ENCODE measurements around the gene KIZ. TPM values are rescaled to one million over a fixed set of nuclear protein-coding genes. Genes with fewer than 3 reads are reported as not detected.

Gene KIZ
- total RNA-seq, 1 experiment from 2014 or later: 17.6 TPM

GRCh38 chr20:21238818-21239536 lies 113.1 kb downstream of the KIZ start:
- TF ChIP-seq SIN3A (IDR thresholded peaks at IDR 0.05; ENCODE audit: low read depth) (no peak), ATF3 (IDR thresholded peaks at IDR 0.05) (no peak), ZBTB33 (IDR thresholded peaks at IDR 0.05; ENCODE audit: extremely low read depth, insufficient replicate concordance, low read length) (no peak), CBX3 (IDR thresholded peaks at IDR 0.05; ENCODE audit: low read depth) (no peak), YY1 (IDR thresholded peaks at IDR 0.05; ENCODE audit: extremely low read depth, insufficient replicate concordance, low read depth, low read length) (no peak), SRF (IDR thresholded peaks at IDR 0.05; ENCODE audit: low read depth) (no peak), TCF7L2 (IDR thresholded peaks at IDR 0.05; ENCODE audit: borderline replicate concordance, extremely low read depth, insufficient read depth, insufficient read length) (no peak), REST (IDR thresholded peaks at IDR 0.05; ENCODE audit: low read depth) (no peak), RAD21 (IDR thresholded peaks at IDR 0.05; ENCODE audit: low read depth) (no peak), MAX (IDR thresholded peaks at IDR 0.05) (no peak)
- H3K36me3 ChIP-seq (ENCODE audit: control insufficient read depth in 1 of 2, insufficient read depth in 2 of 2, low read length in 2 of 2): no peaks in the 10 kb centered on the region
- BruUV-seq (replicated peaks): no TSS peak
- H3K79me2 ChIP-seq (ENCODE audit: insufficient read depth, low read length): no peaks in the 10 kb centered on the region
- no peak for DNase-seq (ENCODE audit: low read depth, low spot score)
- no peaks in the 10 kb centered on the region for H3K9me2 ChIP-seq (ENCODE audit: insufficient read depth)
- no peaks in the 10 kb centered on the region for H3K9me3 ChIP-seq (ENCODE audit: control insufficient read depth in 1 of 2, insufficient read depth in 1 of 2, low read depth in 1 of 2, low read length in 2 of 2)
- no peak overlapping the region for H3K9ac ChIP-seq (ENCODE audit: low read length)
- CTCF ChIA-PET: interaction anchor here (5.3 kb wide), 1 partner anchor 266 kb away, joined by 105 read pairs; no protein-coding TSS in a partner anchor
- intact Hi-C loops (cut with micrococcal nuclease): loop anchor here (5.0 kb wide), 3 partner anchors 333 to 378 kb away; no protein-coding TSS in a partner anchor
- no peak overlapping the region for H2AFZ ChIP-seq (ENCODE audit: low read depth, low read length, poor library complexity, severe bottlenecking)
- RAD21 ChIA-PET (ENCODE audit: low non-redundant PET in 1 of 2, low total read pairs in 2 of 2, uncharacterized antibody in 2 of 2, unreplicated experiment in 2 of 2): interaction anchor here in 1 of 2 experiments (0.7 kb wide), 1 partner anchor 207 kb away, joined by 4 read pairs; no protein-coding TSS in a partner anchor
- no peak overlapping the region for H3K4me3 ChIP-seq (replicated peaks in 1 of 2; ENCODE audit: low read depth in 1 of 2, low read length in 2 of 2)
- no peak overlapping the region for H3K27ac ChIP-seq (ENCODE audit: low read depth, low read length)
- no peak overlapping the region for H3K4me2 ChIP-seq (ENCODE audit: low read length)
- ATAC-seq: no peak
- no peaks in the 10 kb centered on the region for H4K20me1 ChIP-seq (ENCODE audit: insufficient read depth)
- H3K27me3 ChIP-seq (ENCODE audit: insufficient read depth, low read length): no peaks in the 10 kb centered on the region
- POLR2A ChIA-PET: no interaction called here
- H3K4me1 ChIP-seq (ENCODE audit: control insufficient read depth in 1 of 2, insufficient read depth in 2 of 2, low read length in 2 of 2): peaks cover 0 to 6% of the 10 kb centered on the region in 2 experiments; a peak in 1 of 4 replicates
